Mucosa of stomach (tissue), 1 donor: Measurements from ENCODE around the gene MYT1.

ENCODE experiments used
- H3K27me3 ChIP-seq: one replicate; pipeline ENCODE4 v1.7.0; 2013; ENCODE audit warnings: mild to moderate bottlenecking, low read length; ENCODE audit not compliant: control insufficient read depth, insufficient read depth
- H3K36me3 ChIP-seq: one replicate; pipeline ENCODE4 v1.7.0; 2013; ENCODE audit warnings: low read length; ENCODE audit not compliant: control insufficient read depth, insufficient read depth
- H3K4me1 ChIP-seq: one replicate; pipeline ENCODE4 v1.7.0; 2013; ENCODE audit warnings: mild to moderate bottlenecking, low read length; ENCODE audit not compliant: control insufficient read depth, insufficient read depth
- H3K4me3 ChIP-seq: one replicate; pipeline ENCODE4 v1.7.0; 2013; ENCODE audit warnings: low read length
- H3K9ac ChIP-seq: one replicate; pipeline ENCODE4 v1.7.0; 2013; ENCODE audit warnings: mild to moderate bottlenecking, low read length, moderate library complexity
- H3K9me3 ChIP-seq: one replicate; pipeline ENCODE4 v1.7.0; 2013; ENCODE audit warnings: mild to moderate bottlenecking, low read length, moderate library complexity; ENCODE audit not compliant: control insufficient read depth
- donor health status: Pancreatic carcinoma.

The MYT1 gene

GRCh38 chr20:64151633-64152530, 12.4 kb upstream of the MYT1 start:
- H3K27me3 ChIP-seq: peaks cover 6% of the 10 kb centered on the region
- no peaks in the 10 kb centered on the region for H3K36me3 ChIP-seq
- H3K4me1 ChIP-seq: no peaks in the 10 kb centered on the region
- no peaks in the 10 kb centered on the region for H3K9me3 ChIP-seq
- no peak overlapping the region for H3K9ac ChIP-seq
- H3K4me3 ChIP-seq: no peak overlapping the region

- Histone ChIP-seq H3K27me3 (peaks cover 6% of the 10 kb centered on the region), H3K4me1 (no peaks in the 10 kb centered on the region), H3K9ac (no peak overlapping the region), H3K9me3 (no peaks in the 10 kb centered on the region), H3K36me3 (no peaks in the 10 kb centered on the region), H3K4me3 (no peak overlapping the region)
Measured at GRCh38 chr20:64152906-64153305, 11.3 kb upstream of the MYT1 start.

GRCh38 chr20:64153410-64153809, 10.8 kb upstream of the MYT1 start:
- Histone ChIP-seq H3K27me3 (peaks cover 6% of the 10 kb centered on the region), H3K9ac (no peak overlapping the region), H3K9me3 (no peaks in the 10 kb centered on the region), H3K4me1 (no peaks in the 10 kb centered on the region), H3K36me3 (no peaks in the 10 kb centered on the region), H3K4me3 (no peak overlapping the region)

- Histone ChIP-seq H3K27me3 (peaks cover 6% of the 10 kb centered on the region), H3K9ac (no peak overlapping the region), H3K9me3 (no peaks in the 10 kb centered on the region), H3K4me3 (no peak overlapping the region), H3K36me3 (no peaks in the 10 kb centered on the region), H3K4me1 (no peaks in the 10 kb centered on the region)
Measured at GRCh38 chr20:64153861-64154589, 10.2 kb upstream of the MYT1 start.

- H3K9ac ChIP-seq: no peak overlapping the region
- H3K36me3 ChIP-seq: no peaks in the 10 kb centered on the region
- no peaks in the 10 kb centered on the region for H3K4me1 ChIP-seq
- no peak overlapping the region for H3K4me3 ChIP-seq
- H3K9me3 ChIP-seq: no peaks in the 10 kb centered on the region
- peaks cover 6% of the 10 kb centered on the region for H3K27me3 ChIP-seq
Measured at GRCh38 chr20:64154590-64155257, 9.5 kb upstream of the MYT1 start.

GRCh38 chr20:64155258-64156135, 8.8 kb upstream of the MYT1 start:
- Histone ChIP-seq H3K9me3 (no peaks in the 10 kb centered on the region), H3K27me3 (peaks cover 13% of the 10 kb centered on the region), H3K4me1 (no peaks in the 10 kb centered on the region), H3K36me3 (no peaks in the 10 kb centered on the region), H3K9ac (no peak overlapping the region), H3K4me3 (no peak overlapping the region)

- Histone ChIP-seq H3K9me3 (no peaks in the 10 kb centered on the region), H3K4me3 (no peak overlapping the region), H3K4me1 (no peaks in the 10 kb centered on the region), H3K9ac (no peak overlapping the region), H3K36me3 (no peaks in the 10 kb centered on the region), H3K27me3 (peaks cover 21% of the 10 kb centered on the region)
Measured at GRCh38 chr20:64156136-64156885, 7.9 kb upstream of the MYT1 start.

GRCh38 chr20:64156886-64157875, 7.1 kb upstream of the MYT1 start:
- H3K4me3 ChIP-seq: no peak overlapping the region
- H3K27me3 ChIP-seq: peaks cover 30% of the 10 kb centered on the region
- H3K36me3 ChIP-seq: no peaks in the 10 kb centered on the region
- no peak overlapping the region for H3K9ac ChIP-seq
- H3K4me1 ChIP-seq: no peaks in the 10 kb centered on the region
- H3K9me3 ChIP-seq: no peaks in the 10 kb centered on the region

- H3K4me1 ChIP-seq: no peaks in the 10 kb centered on the region
- no peaks in the 10 kb centered on the region for H3K9me3 ChIP-seq
- H3K36me3 ChIP-seq: no peaks in the 10 kb centered on the region
- no peak overlapping the region for H3K9ac ChIP-seq
- H3K4me3 ChIP-seq: no peak overlapping the region
- peaks cover 36% of the 10 kb centered on the region for H3K27me3 ChIP-seq
Measured at GRCh38 chr20:64157878-64158277, 6.4 kb upstream of the MYT1 start.
